SK-N-SH treated with all-trans-retinoic acid at 6 μM for 48 hours (cell line): ENCODE data around the gene ARHGAP24.

ENCODE experiments used
- ATAC-seq: fragments of 200-7000 bp; cut with Tn5 transposase; 3 replicates; pipeline ENCODE4 v1.9.1; 2020; ENCODE audit warnings: mild to moderate bottlenecking, moderate library complexity
- ARNTL ChIP-seq: fragments of 450-650 bp; formaldehyde crosslinking; IDR thresholded peaks from 2 replicates; pipeline ENCODE4 v1.5.0; 2020; ENCODE audit warnings: low read depth, mild to moderate bottlenecking, moderate library complexity, borderline replicate concordance
- BACH2 ChIP-seq: fragments of 250-450 bp; sonication (Bioruptor Pico); IDR thresholded peaks from 2 replicates; pipeline ENCODE4 v1.9.0; 2021; ENCODE audit warnings: mild to moderate bottlenecking, borderline replicate concordance
- CSDC2 ChIP-seq: fragments of 250-450 bp; sonication (Bioruptor Pico); IDR thresholded peaks from 2 replicates; pipeline ENCODE4 v1.5.0; 2020; ENCODE audit warnings: mild to moderate bottlenecking, moderate library complexity
- ESRRG ChIP-seq: fragments of 250-450 bp; sonication (Bioruptor Pico); IDR thresholded peaks from 2 replicates; pipeline ENCODE4 v1.6.1; 2021; ENCODE audit warnings: mild to moderate bottlenecking
- GLIS3 ChIP-seq: fragments of 250-450 bp; sonication (Bioruptor Pico); IDR thresholded peaks from 2 replicates; pipeline ENCODE4 v1.5.0; 2020; ENCODE audit warnings: mild to moderate bottlenecking, moderate library complexity
- ISL1 ChIP-seq: fragments of 250-450 bp; sonication (Bioruptor Pico); IDR thresholded peaks from 2 replicates; pipeline ENCODE4 v2.1.2; 2022; ENCODE audit warnings: mild to moderate bottlenecking, moderate library complexity
- OSR1 ChIP-seq: fragments of 250-450 bp; sonication (Bioruptor Pico); IDR thresholded peaks from 2 replicates; pipeline ENCODE4 v1.8.0; 2022; ENCODE audit warnings: moderate library complexity, mild to moderate bottlenecking, inconsistent platforms
- PPARA ChIP-seq: fragments of 250-450 bp; sonication (Bioruptor Pico); IDR thresholded peaks from 2 replicates; pipeline ENCODE4 v1.5.0; 2020; ENCODE audit warnings: mild to moderate bottlenecking, borderline replicate concordance
- RARB ChIP-seq: fragments of 250-450 bp; sonication (Bioruptor Pico); IDR thresholded peaks from 2 replicates; pipeline ENCODE4 v1.8.0; 2021; ENCODE audit warnings: mild to moderate bottlenecking, moderate library complexity
- SNAI2 ChIP-seq: fragments of 250-450 bp; sonication (Bioruptor Pico); IDR thresholded peaks from 2 replicates; pipeline ENCODE4 v1.5.0; 2020; ENCODE audit warnings: mild to moderate bottlenecking, moderate library complexity
- TOX ChIP-seq: fragments of 250-450 bp; sonication (Bioruptor Pico); IDR thresholded peaks from 2 replicates; pipeline ENCODE4 v1.8.0; 2021; ENCODE audit warnings: mild to moderate bottlenecking, moderate library complexity, borderline replicate concordance
- ZC3H10 ChIP-seq: fragments of 250-450 bp; sonication (Bioruptor Pico); IDR thresholded peaks from 2 replicates; pipeline ENCODE4 v1.5.1; 2021; ENCODE audit warnings: mild to moderate bottlenecking, moderate library complexity
- ZFP3 ChIP-seq: fragments of 250-450 bp; sonication (Bioruptor Pico); IDR thresholded peaks from 2 replicates; pipeline ENCODE4 v1.5.0; 2020; ENCODE audit warnings: mild to moderate bottlenecking, moderate library complexity
- ZFP30 ChIP-seq: fragments of 450-650 bp; formaldehyde crosslinking; IDR thresholded peaks from 2 replicates; pipeline ENCODE4 v1.5.0; 2022; ENCODE audit warnings: mild to moderate bottlenecking, moderate library complexity
- ZNF565 ChIP-seq: fragments of 450-650 bp; formaldehyde crosslinking; conservative IDR thresholded peaks from 2 replicates; pipeline ENCODE4 v1.5.0; 2020; ENCODE audit warnings: low read depth, mild to moderate bottlenecking, moderate library complexity
- ZNF70 ChIP-seq: fragments of 450-650 bp; formaldehyde crosslinking; IDR thresholded peaks from 2 replicates; pipeline ENCODE4 v1.5.0; 2020; ENCODE audit warnings: mild to moderate bottlenecking, moderate library complexity
- ZNF8 ChIP-seq: fragments of 450-650 bp; formaldehyde crosslinking; IDR thresholded peaks from 2 replicates; pipeline ENCODE4 v1.5.0; 2020; ENCODE audit warnings: mild to moderate bottlenecking, moderate library complexity
- TF ChIP-seq, protein P1 (sequence below): fragments of 250-450 bp; sonication (Bioruptor Pico); IDR thresholded peaks from 2 replicates; pipeline ENCODE4 v1.8.0; 2020; ENCODE audit warnings: mild to moderate bottlenecking, moderate library complexity, borderline replicate concordance
- TF ChIP-seq, protein P2 (sequence below): fragments of 250-450 bp; sonication (Bioruptor Pico); IDR thresholded peaks from 2 replicates; pipeline ENCODE4 v1.5.1; 2021; ENCODE audit warnings: mild to moderate bottlenecking, moderate library complexity
- TF ChIP-seq, protein P3 (sequence below): fragments of 250-450 bp; sonication (Bioruptor Pico); IDR thresholded peaks from 2 replicates; pipeline ENCODE4 v1.5.0; 2020; ENCODE audit warnings: mild to moderate bottlenecking, moderate library complexity
- TF ChIP-seq, protein P4 (sequence below): fragments of 250-450 bp; sonication (Bioruptor Pico); IDR thresholded peaks from 2 replicates; pipeline ENCODE4 v1.5.1; 2020; ENCODE audit warnings: low read depth, mild to moderate bottlenecking, moderate library complexity

The ARHGAP24 gene

DNA sequence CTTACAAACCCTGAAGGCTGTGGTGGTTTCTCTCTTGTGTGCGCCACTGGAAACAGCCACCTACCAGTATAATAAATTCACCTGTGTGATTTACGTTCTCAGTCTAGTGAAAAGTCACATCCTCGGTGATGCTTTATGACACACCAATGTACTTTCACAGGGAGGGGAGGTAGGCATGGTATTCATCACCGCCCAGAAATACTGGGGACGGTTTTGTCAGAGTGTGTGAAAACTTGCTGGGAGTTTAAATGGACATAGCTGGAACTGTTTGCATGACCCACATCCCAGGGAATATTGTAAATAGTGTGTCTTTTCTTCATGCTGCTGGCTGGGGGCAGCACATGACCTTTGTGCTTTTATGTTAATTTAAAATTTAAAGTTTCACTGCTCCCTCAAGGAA lies 463.1 kb downstream of the ARHGAP24 start:
- no peak for ATAC-seq
- TF ChIP-seq BACH2 (no peak), TOX (CRISPR knock-in tag) (no peak), CSDC2 (CRISPR knock-in tag) (no peak), ZFP3 (CRISPR knock-in tag) (no peak), RARB (CRISPR knock-in tag) (no peak), ZC3H10 (CRISPR knock-in tag) (no peak), ZNF70 (CRISPR knock-in tag) (no peak), ZFP30 (CRISPR knock-in tag) (no peak), OSR1 (CRISPR knock-in tag) (no peak), PPARA (no peak), GLIS3 (no peak), SNAI2 (CRISPR knock-in tag) (no peak), ZNF565 (CRISPR knock-in tag) (no peak), ARNTL (no peak), ESRRG (no peak), ZNF8 (CRISPR knock-in tag) (no peak)
- TF ChIP-seq, protein P1, sequence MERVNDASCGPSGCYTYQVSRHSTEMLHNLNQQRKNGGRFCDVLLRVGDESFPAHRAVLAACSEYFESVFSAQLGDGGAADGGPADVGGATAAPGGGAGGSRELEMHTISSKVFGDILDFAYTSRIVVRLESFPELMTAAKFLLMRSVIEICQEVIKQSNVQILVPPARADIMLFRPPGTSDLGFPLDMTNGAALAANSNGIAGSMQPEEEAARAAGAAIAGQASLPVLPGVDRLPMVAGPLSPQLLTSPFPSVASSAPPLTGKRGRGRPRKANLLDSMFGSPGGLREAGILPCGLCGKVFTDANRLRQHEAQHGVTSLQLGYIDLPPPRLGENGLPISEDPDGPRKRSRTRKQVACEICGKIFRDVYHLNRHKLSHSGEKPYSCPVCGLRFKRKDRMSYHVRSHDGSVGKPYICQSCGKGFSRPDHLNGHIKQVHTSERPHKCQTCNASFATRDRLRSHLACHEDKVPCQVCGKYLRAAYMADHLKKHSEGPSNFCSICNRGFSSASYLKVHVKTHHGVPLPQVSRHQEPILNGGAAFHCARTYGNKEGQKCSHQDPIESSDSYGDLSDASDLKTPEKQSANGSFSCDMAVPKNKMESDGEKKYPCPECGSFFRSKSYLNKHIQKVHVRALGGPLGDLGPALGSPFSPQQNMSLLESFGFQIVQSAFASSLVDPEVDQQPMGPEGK (CRISPR knock-in tag): no peak
- TF ChIP-seq, protein P2, sequence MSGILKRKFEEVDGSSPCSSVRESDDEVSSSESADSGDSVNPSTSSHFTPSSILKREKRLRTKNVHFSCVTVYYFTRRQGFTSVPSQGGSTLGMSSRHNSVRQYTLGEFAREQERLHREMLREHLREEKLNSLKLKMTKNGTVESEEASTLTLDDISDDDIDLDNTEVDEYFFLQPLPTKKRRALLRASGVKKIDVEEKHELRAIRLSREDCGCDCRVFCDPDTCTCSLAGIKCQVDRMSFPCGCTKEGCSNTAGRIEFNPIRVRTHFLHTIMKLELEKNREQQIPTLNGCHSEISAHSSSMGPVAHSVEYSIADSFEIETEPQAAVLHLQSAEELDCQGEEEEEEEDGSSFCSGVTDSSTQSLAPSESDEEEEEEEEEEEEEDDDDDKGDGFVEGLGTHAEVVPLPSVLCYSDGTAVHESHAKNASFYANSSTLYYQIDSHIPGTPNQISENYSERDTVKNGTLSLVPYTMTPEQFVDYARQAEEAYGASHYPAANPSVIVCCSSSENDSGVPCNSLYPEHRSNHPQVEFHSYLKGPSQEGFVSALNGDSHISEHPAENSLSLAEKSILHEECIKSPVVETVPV (CRISPR knock-in tag): no peak
- TF ChIP-seq, protein P3, sequence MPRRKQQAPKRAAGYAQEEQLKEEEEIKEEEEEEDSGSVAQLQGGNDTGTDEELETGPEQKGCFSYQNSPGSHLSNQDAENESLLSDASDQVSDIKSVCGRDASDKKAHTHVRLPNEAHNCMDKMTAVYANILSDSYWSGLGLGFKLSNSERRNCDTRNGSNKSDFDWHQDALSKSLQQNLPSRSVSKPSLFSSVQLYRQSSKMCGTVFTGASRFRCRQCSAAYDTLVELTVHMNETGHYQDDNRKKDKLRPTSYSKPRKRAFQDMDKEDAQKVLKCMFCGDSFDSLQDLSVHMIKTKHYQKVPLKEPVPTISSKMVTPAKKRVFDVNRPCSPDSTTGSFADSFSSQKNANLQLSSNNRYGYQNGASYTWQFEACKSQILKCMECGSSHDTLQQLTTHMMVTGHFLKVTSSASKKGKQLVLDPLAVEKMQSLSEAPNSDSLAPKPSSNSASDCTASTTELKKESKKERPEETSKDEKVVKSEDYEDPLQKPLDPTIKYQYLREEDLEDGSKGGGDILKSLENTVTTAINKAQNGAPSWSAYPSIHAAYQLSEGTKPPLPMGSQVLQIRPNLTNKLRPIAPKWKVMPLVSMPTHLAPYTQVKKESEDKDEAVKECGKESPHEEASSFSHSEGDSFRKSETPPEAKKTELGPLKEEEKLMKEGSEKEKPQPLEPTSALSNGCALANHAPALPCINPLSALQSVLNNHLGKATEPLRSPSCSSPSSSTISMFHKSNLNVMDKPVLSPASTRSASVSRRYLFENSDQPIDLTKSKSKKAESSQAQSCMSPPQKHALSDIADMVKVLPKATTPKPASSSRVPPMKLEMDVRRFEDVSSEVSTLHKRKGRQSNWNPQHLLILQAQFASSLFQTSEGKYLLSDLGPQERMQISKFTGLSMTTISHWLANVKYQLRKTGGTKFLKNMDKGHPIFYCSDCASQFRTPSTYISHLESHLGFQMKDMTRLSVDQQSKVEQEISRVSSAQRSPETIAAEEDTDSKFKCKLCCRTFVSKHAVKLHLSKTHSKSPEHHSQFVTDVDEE (CRISPR knock-in tag): no peak
- TF ChIP-seq, protein P4, sequence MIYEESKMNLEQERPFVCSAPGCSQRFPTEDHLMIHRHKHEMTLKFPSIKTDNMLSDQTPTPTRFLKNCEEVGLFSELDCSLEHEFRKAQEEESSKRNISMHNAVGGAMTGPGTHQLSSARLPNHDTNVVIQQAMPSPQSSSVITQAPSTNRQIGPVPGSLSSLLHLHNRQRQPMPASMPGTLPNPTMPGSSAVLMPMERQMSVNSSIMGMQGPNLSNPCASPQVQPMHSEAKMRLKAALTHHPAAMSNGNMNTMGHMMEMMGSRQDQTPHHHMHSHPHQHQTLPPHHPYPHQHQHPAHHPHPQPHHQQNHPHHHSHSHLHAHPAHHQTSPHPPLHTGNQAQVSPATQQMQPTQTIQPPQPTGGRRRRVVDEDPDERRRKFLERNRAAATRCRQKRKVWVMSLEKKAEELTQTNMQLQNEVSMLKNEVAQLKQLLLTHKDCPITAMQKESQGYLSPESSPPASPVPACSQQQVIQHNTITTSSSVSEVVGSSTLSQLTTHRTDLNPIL (CRISPR knock-in tag): no peak
- TF ChIP-seq, all 23 proteins: peak for 0

DNA sequence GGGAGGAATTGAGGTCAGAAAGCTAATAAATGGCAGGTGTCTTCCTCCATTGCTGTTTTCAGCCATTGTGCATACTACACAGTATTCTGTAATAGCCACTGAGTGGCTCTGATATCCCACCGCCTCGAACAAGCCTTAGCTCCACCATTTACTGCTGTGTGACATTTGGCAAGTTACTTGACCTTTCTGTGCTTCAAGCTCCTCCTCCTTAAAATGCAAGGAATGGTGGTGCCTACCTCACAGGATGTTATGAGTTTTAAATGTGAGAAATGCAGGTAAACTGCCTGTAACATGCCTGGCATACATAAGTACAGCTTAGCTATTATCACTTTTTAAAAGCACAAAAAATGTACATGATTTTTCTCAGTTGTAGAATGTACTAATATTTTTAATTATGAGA lies 464.0 kb downstream of the ARHGAP24 start:
- TF ChIP-seq CSDC2 (CRISPR knock-in tag) (no peak), BACH2 (no peak), TOX (CRISPR knock-in tag) (no peak), GLIS3 (no peak)
- TF ChIP-seq, protein P1 (CRISPR knock-in tag): no peak
- ATAC-seq: no peak

DNA sequence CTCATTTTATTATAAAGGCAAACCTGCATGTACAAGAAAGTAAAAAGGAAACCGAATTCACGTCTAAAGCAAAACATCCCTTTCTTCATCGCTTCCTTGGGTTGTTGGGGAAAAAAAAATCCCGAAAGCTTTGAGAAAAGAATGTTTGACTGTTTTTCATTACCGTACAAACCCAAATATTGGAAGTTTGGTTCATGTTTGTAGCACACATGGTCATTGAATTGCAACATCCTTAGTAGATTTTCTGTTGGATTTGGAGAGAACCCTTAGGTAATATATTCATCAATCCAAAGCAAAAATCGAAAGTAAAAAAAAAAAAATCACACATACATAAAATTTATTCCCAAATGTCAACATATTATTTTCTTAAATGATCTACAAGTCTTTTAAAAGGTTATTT lies 464.6 kb downstream of the ARHGAP24 start:
- ATAC-seq: no peak
- TF ChIP-seq ZFP30 (CRISPR knock-in tag): no peak
- no peak for TF ChIP-seq ISL1 (CRISPR knock-in tag)
- TF ChIP-seq, protein P2 (CRISPR knock-in tag): no peak
- TF ChIP-seq ZNF565 (CRISPR knock-in tag): no peak
- no peak for TF ChIP-seq ZNF8 (CRISPR knock-in tag)
- TF ChIP-seq ARNTL: no peak
- TF ChIP-seq TOX (CRISPR knock-in tag): no peak
- TF ChIP-seq ESRRG: no peak
- TF ChIP-seq RARB (CRISPR knock-in tag): no peak
- TF ChIP-seq, protein P4 (CRISPR knock-in tag): no peak
- no peak for TF ChIP-seq ZFP3 (CRISPR knock-in tag)
